Keratinocyte (primary cell): ENCODE measurements around the gene ADGRF5. TPM values are rescaled to one million over a fixed set of nuclear protein-coding genes. Genes with fewer than 3 reads are reported as not detected.

Experiments used
- DNase-seq: peaks from one replicate; pipeline ENCODE4 v3.0.0-alpha.2; 2011; ENCODE audit warnings: low read depth, missing footprints, low spot score
- FAIRE-seq: peaks from 2 replicates; lab custom pipeline; 2011; peaks lifted over from hg19 to GRCh38; lab: Jason Lieb, UNC
- H2AFZ ChIP-seq: 2 replicates; pipeline ENCODE4 v1.6.0; 2012; ENCODE audit warnings: low read length, control low read depth, inconsistent platforms; ENCODE audit not compliant: control insufficient read depth
- H3K27ac ChIP-seq: 2 replicates; pipeline ENCODE4 v1.5.1; 2011; ENCODE audit warnings: low read length; ENCODE audit not compliant: control insufficient read depth, insufficient read depth
- H3K27me3 ChIP-seq: 3 replicates; pipeline ENCODE4 v1.6.0; 2011; ENCODE audit warnings: low read length; ENCODE audit not compliant: control insufficient read depth, insufficient read depth; ENCODE audit errors: extremely low read depth
- H3K36me3 ChIP-seq, 2 experiments: 2 replicates in 1 of 2; 3 replicates in 1 of 2; pipeline ENCODE4 v1.5.1; 2011; ENCODE audit warnings: low read length in 2 of 2, mild to moderate bottlenecking in 1 of 2; ENCODE audit not compliant: control insufficient read depth in 2 of 2, insufficient read depth in 2 of 2; ENCODE audit errors: extremely low read depth in 1 of 2
- H3K4me1 ChIP-seq: 3 replicates; pipeline ENCODE4 v1.5.1; 2011; ENCODE audit warnings: low read length; ENCODE audit not compliant: control insufficient read depth, insufficient read depth; ENCODE audit errors: extremely low read depth
- H3K4me2 ChIP-seq: 3 replicates; pipeline ENCODE4 v1.6.0; 2011; ENCODE audit warnings: low read depth, low read length; ENCODE audit not compliant: control insufficient read depth, insufficient read depth; ENCODE audit errors: extremely low read depth
- H3K4me3 ChIP-seq, 3 experiments: fragments of 200-600 bp in 1 of 3; sonication (generic) in 1 of 3; 2 replicates in 2 of 3; 3 replicates in 1 of 3; pipeline ENCODE4 v1.5.1; 2011 to 2016; ENCODE audit warnings: low read length in 3 of 3, mild to moderate bottlenecking in 3 of 3, control low read depth in 2 of 3, inconsistent platforms in 1 of 3, low read depth in 1 of 3, mixed read lengths in 1 of 3, mixed run types in 1 of 3, moderate library complexity in 1 of 3; ENCODE audit not compliant: control insufficient read depth in 2 of 3, insufficient read depth in 2 of 3; ENCODE audit errors: extremely low read depth in 1 of 3
- H3K79me2 ChIP-seq: 2 replicates; pipeline ENCODE4 v1.6.0; 2012; ENCODE audit warnings: low read length; ENCODE audit not compliant: control insufficient read depth, insufficient read depth
- H3K9ac ChIP-seq: 3 replicates; pipeline ENCODE4 v1.6.0; 2011; ENCODE audit warnings: low read length; ENCODE audit not compliant: control insufficient read depth, insufficient read depth; ENCODE audit errors: extremely low read depth
- H3K9me1 ChIP-seq: 3 replicates; pipeline ENCODE4 v1.6.0; 2011; ENCODE audit warnings: low read length; ENCODE audit not compliant: control insufficient read depth, insufficient read depth; ENCODE audit errors: extremely low read depth
- H3K9me3 ChIP-seq: 2 replicates; pipeline ENCODE4 v1.5.1; 2012; ENCODE audit warnings: low read depth, low read length; ENCODE audit not compliant: control insufficient read depth
- H4K20me1 ChIP-seq: 3 replicates; pipeline ENCODE4 v1.6.0; 2011; ENCODE audit warnings: low read length; ENCODE audit not compliant: control insufficient read depth, insufficient read depth; ENCODE audit errors: extremely low read depth
- EZH2 ChIP-seq: IDR thresholded peaks from one replicate; pipeline ENCODE4 v1.6.1; 2012; ENCODE audit warnings: inconsistent platforms, mild to moderate bottlenecking, low read length, moderate library complexity
- dilution Hi-C: fragments of 300-500 bp; cut with MboI; formaldehyde crosslinking; loops from one replicate; pipeline ENCODE4 v1.7.0; 2020; ENCODE audit warnings: low sequenced_read_pairs; ENCODE audit not compliant: extremely low pct_ligation_motif_present
- polyA plus RNA-seq, 5 experiments: library from polyadenylated mRNA; depleted of rRNA in 3 of 5; stranded (reverse) in 3 of 5; stranded (forward) in 1 of 5; unstranded in 1 of 5; fragments of >200 nt; gene quantifications; 1 replicate in 1 of 5; 2 replicates in 3 of 5; 3 replicates in 1 of 5; pipeline versions ENCODE4 v1.2.1 to v1.2.3, GENCODE V29; 2011 to 2012; ENCODE audit warnings: missing spikeins in 2 of 5, low read depth in 1 of 5, low replicate concordance in 1 of 5
- TF ChIP-seq, protein P1 (sequence below), 3 experiments: IDR thresholded peaks in 1 of 3; conservative IDR thresholded peaks in 1 of 3; optimal IDR thresholded peaks in 1 of 3; 2 replicates in 2 of 3; 3 replicates in 1 of 3; pipeline versions ENCODE3 to v1.5.1; 2011; ENCODE audit warnings: low read length in 3 of 3, mild to moderate bottlenecking in 3 of 3, moderate library complexity in 2 of 3, control low read depth in 1 of 3, inconsistent platforms in 1 of 3; ENCODE audit not compliant: insufficient read depth in 2 of 3; ENCODE audit errors: extremely low read depth in 1 of 3

Gene ADGRF5
- polyA plus RNA-seq, 1 donor (not counting 4 experiments of a cell fraction or from before 2014, with no cell fraction given): not detected

GRCh38 chr6:46904117-46904516 is 17.6 kb downstream of the ADGRF5 start:
- H3K79me2 ChIP-seq: no peaks in the 10 kb centered on the region
- H3K4me3 ChIP-seq: no peak overlapping the region
- no peak for TF ChIP-seq EZH2
- TF ChIP-seq, protein P1, sequence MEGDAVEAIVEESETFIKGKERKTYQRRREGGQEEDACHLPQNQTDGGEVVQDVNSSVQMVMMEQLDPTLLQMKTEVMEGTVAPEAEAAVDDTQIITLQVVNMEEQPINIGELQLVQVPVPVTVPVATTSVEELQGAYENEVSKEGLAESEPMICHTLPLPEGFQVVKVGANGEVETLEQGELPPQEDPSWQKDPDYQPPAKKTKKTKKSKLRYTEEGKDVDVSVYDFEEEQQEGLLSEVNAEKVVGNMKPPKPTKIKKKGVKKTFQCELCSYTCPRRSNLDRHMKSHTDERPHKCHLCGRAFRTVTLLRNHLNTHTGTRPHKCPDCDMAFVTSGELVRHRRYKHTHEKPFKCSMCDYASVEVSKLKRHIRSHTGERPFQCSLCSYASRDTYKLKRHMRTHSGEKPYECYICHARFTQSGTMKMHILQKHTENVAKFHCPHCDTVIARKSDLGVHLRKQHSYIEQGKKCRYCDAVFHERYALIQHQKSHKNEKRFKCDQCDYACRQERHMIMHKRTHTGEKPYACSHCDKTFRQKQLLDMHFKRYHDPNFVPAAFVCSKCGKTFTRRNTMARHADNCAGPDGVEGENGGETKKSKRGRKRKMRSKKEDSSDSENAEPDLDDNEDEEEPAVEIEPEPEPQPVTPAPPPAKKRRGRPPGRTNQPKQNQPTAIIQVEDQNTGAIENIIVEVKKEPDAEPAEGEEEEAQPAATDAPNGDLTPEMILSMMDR (optimal IDR thresholded peaks at IDR 0.05 in 1 of 3, IDR thresholded peaks at IDR 0.05 in 1 of 3, conservative IDR thresholded peaks at IDR 0.05 in 1 of 3; ENCODE audit: extremely low read depth in 1 of 3, insufficient read depth in 2 of 3, low read length in 3 of 3): no peak
- H3K9ac ChIP-seq: no peak overlapping the region
- no peaks in the 10 kb centered on the region for H3K9me3 ChIP-seq
- H4K20me1 ChIP-seq: no peaks in the 10 kb centered on the region
- dilution Hi-C loops: no loop called here
- FAIRE-seq: no peak
- no peaks in the 10 kb centered on the region for H3K4me1 ChIP-seq
- H3K4me2 ChIP-seq: no peak overlapping the region
- no peaks in the 10 kb centered on the region for H3K27me3 ChIP-seq
- no peaks in the 10 kb centered on the region for H3K9me1 ChIP-seq
- no peak overlapping the region for H2AFZ ChIP-seq
- DNase-seq: no peak
- H3K36me3 ChIP-seq: no peaks in the 10 kb centered on the region
- H3K27ac ChIP-seq: no peak overlapping the region

DNA sequence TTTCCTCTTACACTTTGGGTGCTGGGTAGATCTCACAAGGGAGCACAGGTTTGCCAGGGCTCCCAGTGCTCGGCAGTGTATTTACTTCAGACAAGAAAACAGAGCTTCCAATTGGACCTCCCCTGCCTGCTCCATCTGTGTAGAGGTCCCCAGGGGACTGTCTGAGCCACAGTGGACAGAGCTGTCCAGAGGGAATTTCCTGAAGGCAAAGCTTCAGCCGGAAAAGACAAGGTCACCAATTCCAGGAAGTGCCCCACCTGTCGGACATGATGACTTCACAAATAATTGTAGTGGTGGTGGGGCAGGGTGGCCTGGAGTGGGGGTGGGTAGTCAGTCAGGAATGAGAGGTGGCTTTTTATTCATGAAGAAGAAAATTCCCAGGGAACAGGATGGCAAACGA is 18.6 kb downstream of the ADGRF5 start:
- no peaks in the 10 kb centered on the region for H3K36me3 ChIP-seq
- no peaks in the 10 kb centered on the region for H4K20me1 ChIP-seq
- no peak overlapping the region for H2AFZ ChIP-seq
- no peak overlapping the region for H3K27ac ChIP-seq
- dilution Hi-C loops: no loop called here
- H3K9me1 ChIP-seq: no peaks in the 10 kb centered on the region
- no peaks in the 10 kb centered on the region for H3K9me3 ChIP-seq
- H3K79me2 ChIP-seq: no peaks in the 10 kb centered on the region
- no peak overlapping the region for H3K4me2 ChIP-seq
- FAIRE-seq (no peak), DNase-seq (no peak)
- H3K27me3 ChIP-seq: no peaks in the 10 kb centered on the region
- TF ChIP-seq EZH2: no peak
- TF ChIP-seq, protein P1 (optimal IDR thresholded peaks at IDR 0.05 in 1 of 3, IDR thresholded peaks at IDR 0.05 in 1 of 3, conservative IDR thresholded peaks at IDR 0.05 in 1 of 3; ENCODE audit: extremely low read depth in 1 of 3, insufficient read depth in 2 of 3, low read length in 3 of 3): no peak
- no peak overlapping the region for H3K9ac ChIP-seq
- H3K4me3 ChIP-seq: no peak overlapping the region
- H3K4me1 ChIP-seq: no peaks in the 10 kb centered on the region
